Esophagus squamous epithelium (tissue), 4 donors: ENCODE results near the gene PGAM5.
"Not testable (repeated sequence)": the region's sequence is repeated elsewhere in the genome, so short reads cannot be mapped to it uniquely, and the experiment has no call there.

Experiments
- POLR2A ChIP-seq, 4 donors: fragments of 450-650 bp; IDR thresholded peaks; one replicate each; pipeline ENCODE4 v1.6.1; 2017; ENCODE audit warnings: antibody characterized with exemption in 4 of 4, mild to moderate bottlenecking in 4 of 4, moderate library complexity in 3 of 4
- TF ChIP-seq, protein P1 (sequence below), 6 experiments: fragments of 450-650 bp in 4 of 6; fragments of 200-600 bp in 2 of 6; sonication (generic) in 2 of 6; IDR thresholded peaks; one replicate each; pipeline ENCODE4 v1.5.1; 2016 to 2019; ENCODE audit warnings: antibody characterized with exemption in 6 of 6, mild to moderate bottlenecking in 4 of 6, moderate library complexity in 4 of 6

DNA sequence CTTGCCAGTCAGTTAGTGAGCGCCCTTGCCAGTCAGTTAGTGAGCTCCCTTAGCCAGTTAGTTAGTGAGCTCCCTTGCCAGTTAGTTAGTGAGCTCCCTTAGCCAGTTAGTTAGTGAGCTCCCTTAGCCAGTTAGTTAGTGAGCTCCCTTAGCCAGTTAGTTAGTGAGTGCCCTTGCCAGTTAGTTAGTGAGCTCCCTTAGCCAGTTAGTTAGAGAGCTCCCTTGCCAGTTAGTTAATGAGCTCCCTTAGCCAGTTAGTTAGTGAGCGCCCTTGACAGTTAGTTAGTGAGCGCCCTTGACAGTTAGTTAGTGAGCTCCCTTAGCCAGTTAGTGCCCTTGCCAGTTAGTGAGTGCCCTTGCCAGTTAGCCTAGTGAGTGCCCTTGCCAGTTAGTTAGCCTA lies 15.8 kb upstream of the PGAM5 start:
- not testable (repeated sequence) for TF ChIP-seq POLR2A (IDR thresholded peaks at IDR 0.05)
- TF ChIP-seq, protein P1, sequence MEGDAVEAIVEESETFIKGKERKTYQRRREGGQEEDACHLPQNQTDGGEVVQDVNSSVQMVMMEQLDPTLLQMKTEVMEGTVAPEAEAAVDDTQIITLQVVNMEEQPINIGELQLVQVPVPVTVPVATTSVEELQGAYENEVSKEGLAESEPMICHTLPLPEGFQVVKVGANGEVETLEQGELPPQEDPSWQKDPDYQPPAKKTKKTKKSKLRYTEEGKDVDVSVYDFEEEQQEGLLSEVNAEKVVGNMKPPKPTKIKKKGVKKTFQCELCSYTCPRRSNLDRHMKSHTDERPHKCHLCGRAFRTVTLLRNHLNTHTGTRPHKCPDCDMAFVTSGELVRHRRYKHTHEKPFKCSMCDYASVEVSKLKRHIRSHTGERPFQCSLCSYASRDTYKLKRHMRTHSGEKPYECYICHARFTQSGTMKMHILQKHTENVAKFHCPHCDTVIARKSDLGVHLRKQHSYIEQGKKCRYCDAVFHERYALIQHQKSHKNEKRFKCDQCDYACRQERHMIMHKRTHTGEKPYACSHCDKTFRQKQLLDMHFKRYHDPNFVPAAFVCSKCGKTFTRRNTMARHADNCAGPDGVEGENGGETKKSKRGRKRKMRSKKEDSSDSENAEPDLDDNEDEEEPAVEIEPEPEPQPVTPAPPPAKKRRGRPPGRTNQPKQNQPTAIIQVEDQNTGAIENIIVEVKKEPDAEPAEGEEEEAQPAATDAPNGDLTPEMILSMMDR (IDR thresholded peaks at IDR 0.05) = not testable (repeated sequence)
